Choroid plexus epithelial cell (primary cell): ENCODE data around the gene MYD88.

Source experiments
- DNase-seq: peaks from one replicate; pipeline ENCODE4 v3.0.0-alpha.2; 2010; ENCODE audit warnings: low read depth
- H3K4me3 ChIP-seq: 2 replicates; pipeline ENCODE4 v1.5.1; 2011; ENCODE audit warnings: low read depth, mild to moderate bottlenecking, control low read depth, low read length, moderate library complexity
- TF ChIP-seq, protein P1 (sequence below): conservative IDR thresholded peaks from 2 replicates; pipeline ENCODE4 v1.5.1; 2011; ENCODE audit warnings: low read depth, mild to moderate bottlenecking, control low read depth, inconsistent platforms, low read length, moderate library complexity

MYD88 gene

DNA sequence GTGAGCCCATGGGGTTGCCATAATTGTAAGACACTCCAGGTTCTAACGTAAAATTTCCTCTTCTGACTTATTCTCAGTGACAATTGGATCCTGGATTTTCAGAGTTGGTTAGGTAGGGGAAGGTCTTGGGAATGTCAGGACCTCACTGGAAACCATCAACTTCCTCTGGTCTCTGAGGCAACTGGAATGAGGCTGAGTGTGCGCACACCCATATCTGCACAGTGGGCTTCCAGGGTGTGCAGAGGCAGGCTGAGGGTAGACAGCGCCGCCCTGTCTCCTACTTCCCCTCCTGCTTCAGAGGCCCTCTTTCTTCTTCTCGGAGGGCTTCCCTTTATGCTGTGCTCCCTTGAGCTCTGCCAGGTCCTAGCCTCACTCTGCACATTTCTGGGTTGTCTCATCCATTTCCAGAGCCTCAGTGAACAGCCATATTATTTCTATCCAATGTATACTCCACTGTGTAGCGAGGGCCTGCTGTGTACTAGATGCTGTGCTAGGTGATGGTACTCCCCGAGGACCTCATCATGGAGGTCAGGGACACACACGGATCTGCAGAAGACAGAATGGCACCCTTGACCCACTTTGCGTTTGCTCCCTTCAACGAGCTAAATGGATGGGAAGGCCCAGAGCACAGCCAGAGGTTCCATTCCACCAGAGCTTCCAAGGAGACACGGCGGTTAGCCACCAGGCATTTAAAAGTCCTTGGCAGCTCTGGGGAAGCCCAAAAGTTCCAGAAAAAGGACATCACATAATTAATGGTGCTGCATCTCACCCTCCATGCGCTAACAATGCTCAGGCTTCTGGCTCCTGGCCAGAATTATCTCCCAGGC lies 19.8 kb upstream of the MYD88 start:
- TF ChIP-seq, protein P1, sequence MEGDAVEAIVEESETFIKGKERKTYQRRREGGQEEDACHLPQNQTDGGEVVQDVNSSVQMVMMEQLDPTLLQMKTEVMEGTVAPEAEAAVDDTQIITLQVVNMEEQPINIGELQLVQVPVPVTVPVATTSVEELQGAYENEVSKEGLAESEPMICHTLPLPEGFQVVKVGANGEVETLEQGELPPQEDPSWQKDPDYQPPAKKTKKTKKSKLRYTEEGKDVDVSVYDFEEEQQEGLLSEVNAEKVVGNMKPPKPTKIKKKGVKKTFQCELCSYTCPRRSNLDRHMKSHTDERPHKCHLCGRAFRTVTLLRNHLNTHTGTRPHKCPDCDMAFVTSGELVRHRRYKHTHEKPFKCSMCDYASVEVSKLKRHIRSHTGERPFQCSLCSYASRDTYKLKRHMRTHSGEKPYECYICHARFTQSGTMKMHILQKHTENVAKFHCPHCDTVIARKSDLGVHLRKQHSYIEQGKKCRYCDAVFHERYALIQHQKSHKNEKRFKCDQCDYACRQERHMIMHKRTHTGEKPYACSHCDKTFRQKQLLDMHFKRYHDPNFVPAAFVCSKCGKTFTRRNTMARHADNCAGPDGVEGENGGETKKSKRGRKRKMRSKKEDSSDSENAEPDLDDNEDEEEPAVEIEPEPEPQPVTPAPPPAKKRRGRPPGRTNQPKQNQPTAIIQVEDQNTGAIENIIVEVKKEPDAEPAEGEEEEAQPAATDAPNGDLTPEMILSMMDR: no peak
- no peak overlapping the region for H3K4me3 ChIP-seq
- no peak for DNase-seq

GRCh38 chr3:38119248-38119544 lies 19.3 kb upstream of the MYD88 start:
- no peak for DNase-seq
- TF ChIP-seq, protein P1: no peak

GRCh38 chr3:38119821-38120692 lies 18.4 kb upstream of the MYD88 start:
- DNase-seq: no peak
- TF ChIP-seq, protein P1: no peak
- no peak overlapping the region for H3K4me3 ChIP-seq

More at GRCh38 chr3:38119248-38119544, 19.3 kb upstream of the MYD88 start:
- H3K4me3 ChIP-seq: no peak overlapping the region

- DNase-seq: no peak
- TF ChIP-seq, protein P1: no peak
- no peak overlapping the region for H3K4me3 ChIP-seq
Observed at GRCh38 chr3:38120693-38121450, 17.6 kb upstream of the MYD88 start.

GRCh38 chr3:38121451-38121831 lies 17.0 kb upstream of the MYD88 start:
- H3K4me3 ChIP-seq: no peak overlapping the region
- no peak for DNase-seq
- TF ChIP-seq, protein P1: no peak

GRCh38 chr3:38121832-38122461 lies 16.5 kb upstream of the MYD88 start:
- no peak for DNase-seq
- TF ChIP-seq, protein P1: no peak
- H3K4me3 ChIP-seq: no peak overlapping the region
